ENCODE measurements around the gene GRP. TPM values are rescaled to one million over a fixed set of nuclear protein-coding genes. Genes with fewer than 3 reads are reported as not detected.
"Not testable (repeated sequence)": the region's sequence is repeated elsewhere in the genome, so short reads cannot be mapped to it uniquely, and the experiment has no call there.

Gene GRP
- total RNA-seq, 1 experiment from 2014 or later: not detected

DNA sequence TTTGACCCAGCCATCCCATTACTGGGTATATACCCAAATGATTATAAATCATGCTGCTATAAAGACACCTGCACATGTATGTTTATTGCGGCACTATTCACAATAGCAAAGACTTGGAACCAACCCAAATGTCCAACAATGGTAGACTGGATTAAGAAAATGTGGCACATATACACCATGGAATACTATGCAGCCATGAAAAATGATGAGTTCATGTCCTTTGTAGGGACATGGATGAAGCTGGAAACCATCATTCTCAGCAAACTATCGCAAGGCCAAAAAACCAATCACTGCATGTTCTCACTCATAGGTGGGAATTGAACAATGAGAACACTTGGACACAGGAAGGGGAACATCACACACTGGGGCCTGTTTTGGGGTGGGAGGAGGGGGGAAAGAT is 42.3 kb downstream of the GRP start:
- H3K27me3 ChIP-seq (ENCODE audit: insufficient read depth, low read length); ATAC-seq; H3K4me1 ChIP-seq (ENCODE audit: control insufficient read depth in 1 of 2, insufficient read depth in 2 of 2, low read length in 2 of 2); H3K4me3 ChIP-seq (replicated peaks in 1 of 2; ENCODE audit: low read depth in 1 of 2, low read length in 2 of 2); H3K4me2 ChIP-seq (ENCODE audit: low read length); H4K20me1 ChIP-seq (ENCODE audit: insufficient read depth); POLR2A ChIA-PET; H3K9ac ChIP-seq (ENCODE audit: low read length); CTCF ChIA-PET; BruUV-seq (replicated peaks); intact Hi-C loops (cut with micrococcal nuclease); DNase-seq (ENCODE audit: low read depth, low spot score); RAD21 ChIA-PET (ENCODE audit: low non-redundant PET in 1 of 2, low total read pairs in 2 of 2, uncharacterized antibody in 2 of 2, unreplicated experiment in 2 of 2); H3K36me3 ChIP-seq (ENCODE audit: control insufficient read depth in 1 of 2, insufficient read depth in 2 of 2, low read length in 2 of 2); H3K9me2 ChIP-seq (ENCODE audit: insufficient read depth); H3K27ac ChIP-seq (ENCODE audit: low read depth, low read length); H2AFZ ChIP-seq (ENCODE audit: low read depth, low read length, poor library complexity, severe bottlenecking); H3K9me3 ChIP-seq (ENCODE audit: control insufficient read depth in 1 of 2, insufficient read depth in 1 of 2, low read depth in 1 of 2, low read length in 2 of 2); H3K79me2 ChIP-seq (ENCODE audit: insufficient read depth, low read length): not testable (repeated sequence)

DNA sequence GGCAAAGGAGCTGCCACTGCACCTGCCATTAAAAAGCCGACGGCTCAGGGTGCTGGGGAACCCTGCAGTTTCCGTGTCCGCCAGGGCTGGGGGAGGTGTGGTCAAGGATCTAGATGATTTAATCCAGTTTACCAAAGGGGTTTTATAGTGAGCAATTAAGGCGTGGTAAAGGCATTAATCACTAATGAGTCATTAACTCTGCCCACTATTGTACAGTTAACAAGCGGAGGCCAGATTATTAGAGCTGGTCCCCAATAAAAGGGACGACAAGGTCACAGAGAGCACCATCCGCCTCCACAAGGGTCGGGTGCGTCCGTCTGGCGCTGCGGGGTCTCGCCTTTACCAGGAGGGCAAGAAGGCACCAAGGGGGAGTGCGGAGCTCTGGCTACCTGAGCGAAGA is 43.7 kb downstream of the GRP start:
- ChIA-PET POLR2A (no interaction called here), CTCF (no interaction called here), RAD21 (ENCODE audit: low non-redundant PET in 1 of 2, low total read pairs in 2 of 2, uncharacterized antibody in 2 of 2, unreplicated experiment in 2 of 2) (no interaction called here)
- H3K36me3 ChIP-seq (ENCODE audit: control insufficient read depth in 1 of 2, insufficient read depth in 2 of 2, low read length in 2 of 2): no peaks in the 10 kb centered on the region
- no peak overlapping the region for H3K27ac ChIP-seq (ENCODE audit: low read depth, low read length)
- no peaks in the 10 kb centered on the region for H3K79me2 ChIP-seq (ENCODE audit: insufficient read depth, low read length)
- ATAC-seq (no peak), DNase-seq (ENCODE audit: low read depth, low spot score) (no peak)
- H3K9me2 ChIP-seq (ENCODE audit: insufficient read depth): no peaks in the 10 kb centered on the region
- TF ChIP-seq, protein P1, sequence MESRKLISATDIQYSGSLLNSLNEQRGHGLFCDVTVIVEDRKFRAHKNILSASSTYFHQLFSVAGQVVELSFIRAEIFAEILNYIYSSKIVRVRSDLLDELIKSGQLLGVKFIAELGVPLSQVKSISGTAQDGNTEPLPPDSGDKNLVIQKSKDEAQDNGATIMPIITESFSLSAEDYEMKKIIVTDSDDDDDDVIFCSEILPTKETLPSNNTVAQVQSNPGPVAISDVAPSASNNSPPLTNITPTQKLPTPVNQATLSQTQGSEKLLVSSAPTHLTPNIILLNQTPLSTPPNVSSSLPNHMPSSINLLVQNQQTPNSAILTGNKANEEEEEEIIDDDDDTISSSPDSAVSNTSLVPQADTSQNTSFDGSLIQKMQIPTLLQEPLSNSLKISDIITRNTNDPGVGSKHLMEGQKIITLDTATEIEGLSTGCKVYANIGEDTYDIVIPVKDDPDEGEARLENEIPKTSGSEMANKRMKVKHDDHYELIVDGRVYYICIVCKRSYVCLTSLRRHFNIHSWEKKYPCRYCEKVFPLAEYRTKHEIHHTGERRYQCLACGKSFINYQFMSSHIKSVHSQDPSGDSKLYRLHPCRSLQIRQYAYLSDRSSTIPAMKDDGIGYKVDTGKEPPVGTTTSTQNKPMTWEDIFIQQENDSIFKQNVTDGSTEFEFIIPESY (IDR thresholded peaks at IDR 0.05; ENCODE audit: extremely low read depth, insufficient replicate concordance, low read length): no peak
- TF ChIP-seq, protein P2, sequence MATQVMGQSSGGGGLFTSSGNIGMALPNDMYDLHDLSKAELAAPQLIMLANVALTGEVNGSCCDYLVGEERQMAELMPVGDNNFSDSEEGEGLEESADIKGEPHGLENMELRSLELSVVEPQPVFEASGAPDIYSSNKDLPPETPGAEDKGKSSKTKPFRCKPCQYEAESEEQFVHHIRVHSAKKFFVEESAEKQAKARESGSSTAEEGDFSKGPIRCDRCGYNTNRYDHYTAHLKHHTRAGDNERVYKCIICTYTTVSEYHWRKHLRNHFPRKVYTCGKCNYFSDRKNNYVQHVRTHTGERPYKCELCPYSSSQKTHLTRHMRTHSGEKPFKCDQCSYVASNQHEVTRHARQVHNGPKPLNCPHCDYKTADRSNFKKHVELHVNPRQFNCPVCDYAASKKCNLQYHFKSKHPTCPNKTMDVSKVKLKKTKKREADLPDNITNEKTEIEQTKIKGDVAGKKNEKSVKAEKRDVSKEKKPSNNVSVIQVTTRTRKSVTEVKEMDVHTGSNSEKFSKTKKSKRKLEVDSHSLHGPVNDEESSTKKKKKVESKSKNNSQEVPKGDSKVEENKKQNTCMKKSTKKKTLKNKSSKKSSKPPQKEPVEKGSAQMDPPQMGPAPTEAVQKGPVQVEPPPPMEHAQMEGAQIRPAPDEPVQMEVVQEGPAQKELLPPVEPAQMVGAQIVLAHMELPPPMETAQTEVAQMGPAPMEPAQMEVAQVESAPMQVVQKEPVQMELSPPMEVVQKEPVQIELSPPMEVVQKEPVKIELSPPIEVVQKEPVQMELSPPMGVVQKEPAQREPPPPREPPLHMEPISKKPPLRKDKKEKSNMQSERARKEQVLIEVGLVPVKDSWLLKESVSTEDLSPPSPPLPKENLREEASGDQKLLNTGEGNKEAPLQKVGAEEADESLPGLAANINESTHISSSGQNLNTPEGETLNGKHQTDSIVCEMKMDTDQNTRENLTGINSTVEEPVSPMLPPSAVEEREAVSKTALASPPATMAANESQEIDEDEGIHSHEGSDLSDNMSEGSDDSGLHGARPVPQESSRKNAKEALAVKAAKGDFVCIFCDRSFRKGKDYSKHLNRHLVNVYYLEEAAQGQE (IDR thresholded peaks at IDR 0.05; ENCODE audit: low read depth): no peak
- TF ChIP-seq EZH2 (IDR thresholded peaks at IDR 0.05): no peak
- TF ChIP-seq CEBPB (IDR thresholded peaks at IDR 0.05; ENCODE audit: low read depth): no peak
- no peak for TF ChIP-seq TCF7L2 (IDR thresholded peaks at IDR 0.05; ENCODE audit: borderline replicate concordance, extremely low read depth, insufficient read depth, insufficient read length)
- TF ChIP-seq SRF (IDR thresholded peaks at IDR 0.05; ENCODE audit: low read depth): no peak
- TF ChIP-seq POLR2AphosphoS5 (IDR thresholded peaks at IDR 0.05; ENCODE audit: low read depth, low read length): no peak
- no peak for TF ChIP-seq SIN3A (IDR thresholded peaks at IDR 0.05; ENCODE audit: low read depth)
- TF ChIP-seq JUND (IDR thresholded peaks at IDR 0.05): no peak
- TF ChIP-seq FOSL1 (IDR thresholded peaks at IDR 0.05; ENCODE audit: low read depth): no peak
- no peak for TF ChIP-seq EZH2phosphoT487 (IDR thresholded peaks at IDR 0.05; ENCODE audit: borderline replicate concordance)
- TF ChIP-seq, protein P3, sequence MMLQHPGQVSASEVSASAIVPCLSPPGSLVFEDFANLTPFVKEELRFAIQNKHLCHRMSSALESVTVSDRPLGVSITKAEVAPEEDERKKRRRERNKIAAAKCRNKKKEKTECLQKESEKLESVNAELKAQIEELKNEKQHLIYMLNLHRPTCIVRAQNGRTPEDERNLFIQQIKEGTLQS (IDR thresholded peaks at IDR 0.05): no peak
- H3K9me3 ChIP-seq (ENCODE audit: control insufficient read depth in 1 of 2, insufficient read depth in 1 of 2, low read depth in 1 of 2, low read length in 2 of 2): no peaks in the 10 kb centered on the region
- H2AFZ ChIP-seq (ENCODE audit: low read depth, low read length, poor library complexity, severe bottlenecking): no peak overlapping the region
- no peak overlapping the region for H3K4me2 ChIP-seq (ENCODE audit: low read length)
- intact Hi-C loops (cut with micrococcal nuclease): no loop called here
- H3K9ac ChIP-seq (ENCODE audit: low read length): no peak overlapping the region
- peaks cover 9% of the 10 kb centered on the region for H3K27me3 ChIP-seq (ENCODE audit: insufficient read depth, low read length)
- H3K4me3 ChIP-seq (replicated peaks in 1 of 2; ENCODE audit: low read depth in 1 of 2, low read length in 2 of 2): no peak overlapping the region
- H4K20me1 ChIP-seq (ENCODE audit: insufficient read depth): no peaks in the 10 kb centered on the region
- no peaks in the 10 kb centered on the region for H3K4me1 ChIP-seq (ENCODE audit: control insufficient read depth in 1 of 2, insufficient read depth in 2 of 2, low read length in 2 of 2)
- no TSS peak for BruUV-seq (replicated peaks)
